Activated CD4-positive, alpha-beta T cell treated with anti-CD3 and anti-CD28 coated beads, Interleukin-2, amount 50 U/mL, for 48 hours (primary cell): ENCODE data around the gene EXOC3L2.
"Not testable (repeated sequence)": the region's sequence is repeated elsewhere in the genome, so short reads cannot be mapped to it uniquely, and the experiment has no call there.

ENCODE experiments used
- DNase-seq, 2 experiments: peaks; one replicate each; pipeline ENCODE4 v3.0.0-alpha.2; 2020

The EXOC3L2 gene

GRCh38 chr19:45255611-45256157 is 10.5 kb upstream of the EXOC3L2 start:
- DNase-seq, result no peak

GRCh38 chr19:45254044-45254531 is 8.9 kb upstream of the EXOC3L2 start:
- DNase-seq, result no peak

GRCh38 chr19:45253396-45254027 is 8.3 kb upstream of the EXOC3L2 start:
- DNase-seq, result peak in 1 of 2 experiments; percentile 12

- peak in 1 of 2 experiments; percentile 18 for DNase-seq
Observed at GRCh38 chr19:45251452-45252354, 6.5 kb upstream of the EXOC3L2 start.

- DNase-seq, result peak; percentile 53 to 54
Observed at GRCh38 chr19:45250832-45251451, 5.7 kb upstream of the EXOC3L2 start, which contains the start of gene MARK4. Gene MARK4, plus strand, starts transcription at chr19:45251271. Its CDS starts 318 bp downstream, at chr19:45251589.

GRCh38 chr19:45250216-45250831 is 5.1 kb upstream of the EXOC3L2 start:
- DNase-seq, result no peak

GRCh38 chr19:45249261-45250033 is 4.2 kb upstream of the EXOC3L2 start:
- DNase-seq, result no peak

GRCh38 chr19:45247136-45247535 is 1.9 kb upstream of the EXOC3L2 start:
- no peak for DNase-seq

GRCh38 chr19:45245826-45246225 is 619 bp upstream of the EXOC3L2 start:
- no peak for DNase-seq

- DNase-seq, result no peak
Observed at GRCh38 chr19:45244133-45244794, 943 bp downstream of the EXOC3L2 start.

GRCh38 chr19:45243144-45243732 is 2.0 kb downstream of the EXOC3L2 start:
- no peak for DNase-seq

- no peak for DNase-seq
Observed at GRCh38 chr19:45238556-45238955, 6.7 kb downstream of the EXOC3L2 start.

- no peak for DNase-seq
Observed at GRCh38 chr19:45235485-45235884, 9.7 kb downstream of the EXOC3L2 start.

GRCh38 chr19:45234089-45234869 is 10.9 kb downstream of the EXOC3L2 start:
- DNase-seq, result no peak

- DNase-seq, result no peak
Observed at GRCh38 chr19:45231891-45232290, 13.3 kb downstream of the EXOC3L2 start.

- not testable (repeated sequence) for DNase-seq
Observed at GRCh38 chr19:45229056-45229455, 16.2 kb downstream of the EXOC3L2 start.

GRCh38 chr19:45224645-45225044 is 20.6 kb downstream of the EXOC3L2 start:
- DNase-seq, result no peak

- DNase-seq, result no peak
Observed at GRCh38 chr19:45223879-45224278, 21.3 kb downstream of the EXOC3L2 start.

GRCh38 chr19:45222724-45223123 is 22.5 kb downstream of the EXOC3L2 start:
- DNase-seq, result no peak
